NCI-H1417 (cell line): ENCODE data around the gene LYPD3.

ENCODE experiments used
- DNase-seq, 3 experiments: peaks; one replicate each; lab custom pipeline; 2025; lab: John Stamatoyannopoulos, UW

The LYPD3 gene

DNA sequence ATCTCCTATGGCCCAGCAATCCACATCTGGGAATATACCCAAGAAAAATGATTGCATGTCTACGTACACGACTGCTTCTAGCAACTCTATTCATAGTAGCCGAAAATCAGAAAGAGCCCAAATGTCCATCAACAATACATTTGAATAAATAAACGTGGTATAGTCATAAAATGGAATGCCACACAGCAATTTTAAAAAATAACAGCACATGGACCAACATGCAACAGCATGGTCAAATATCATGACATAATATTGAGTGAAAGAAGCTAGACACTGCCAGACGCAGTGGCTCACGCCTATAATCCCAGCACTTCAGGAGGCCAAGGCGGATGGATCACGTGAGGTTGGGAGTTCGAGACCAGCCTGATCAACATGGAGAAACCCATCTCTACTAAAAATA lies 34.4 kb downstream of the LYPD3 start:
- no peak for DNase-seq

- DNase-seq: no peak
These were observed 35.2 kb downstream of the LYPD3 start for GRCh38 chr19:43430142-43430710.

- DNase-seq: no peak
These were observed 36.0 kb downstream of the LYPD3 start for GRCh38 chr19:43429395-43429794.

DNA sequence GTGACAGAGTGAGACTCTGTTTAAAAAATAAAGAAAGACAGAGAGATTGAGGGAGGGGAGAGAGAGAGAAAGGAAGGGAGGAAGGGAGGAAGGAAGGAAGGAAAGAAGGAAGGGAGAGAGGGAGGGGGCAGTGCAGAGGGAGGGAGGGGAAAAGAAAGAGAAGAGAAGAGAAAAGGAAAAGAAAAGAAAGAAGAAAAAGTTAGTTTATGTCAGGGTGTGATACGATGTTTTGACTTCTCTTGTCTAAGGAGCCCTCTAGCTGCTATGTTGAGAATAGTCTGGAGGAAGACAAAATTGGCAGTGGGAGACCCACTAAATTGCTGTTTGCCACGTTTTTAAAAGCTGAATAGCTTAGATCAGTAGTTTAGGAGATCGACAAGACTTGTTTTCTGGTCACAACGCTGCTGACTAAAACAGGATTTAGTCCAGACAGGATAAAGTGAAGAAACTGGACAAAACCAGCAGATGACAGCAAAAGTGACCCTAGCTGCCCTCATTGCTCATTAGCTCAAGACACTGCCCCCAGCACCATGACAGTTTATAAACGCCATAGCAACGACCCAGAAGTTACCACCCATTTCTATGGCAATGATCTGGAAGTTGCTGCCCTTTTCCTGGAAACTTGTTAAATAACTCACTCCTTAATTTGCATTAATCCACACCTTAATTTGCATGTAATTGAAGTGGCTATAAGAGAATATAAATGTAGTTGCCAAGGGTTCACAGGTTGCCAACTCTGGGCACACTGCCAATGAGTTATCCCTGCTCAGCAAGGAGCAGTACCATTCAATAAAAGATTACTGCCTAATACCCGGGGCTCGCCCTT lies 39.6 kb downstream of the LYPD3 start:
- peak in 1 of 3 experiments; percentile 45 for DNase-seq

DNA sequence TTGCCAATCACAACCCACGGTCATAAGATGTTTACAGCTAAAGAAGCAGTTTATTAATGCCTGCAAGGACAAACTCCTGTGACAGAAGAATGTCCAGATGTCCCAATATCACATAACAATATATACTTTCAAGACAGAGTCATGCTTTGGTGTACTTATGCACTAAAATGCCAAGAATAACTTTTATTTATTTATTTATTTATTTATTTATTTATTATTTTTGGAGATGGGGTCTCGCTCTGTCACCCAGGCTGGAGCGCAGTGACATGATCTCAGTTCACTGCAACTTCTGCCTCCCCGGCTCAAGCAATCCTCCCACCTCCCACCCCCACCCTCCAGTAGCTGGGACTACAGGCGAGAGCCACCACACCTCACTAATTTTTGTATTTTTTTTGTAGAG lies 41.6 kb downstream of the LYPD3 start:
- DNase-seq: no peak

GRCh38 chr19:43422689-43423066 lies 42.7 kb downstream of the LYPD3 start:
- DNase-seq: no peak

DNA sequence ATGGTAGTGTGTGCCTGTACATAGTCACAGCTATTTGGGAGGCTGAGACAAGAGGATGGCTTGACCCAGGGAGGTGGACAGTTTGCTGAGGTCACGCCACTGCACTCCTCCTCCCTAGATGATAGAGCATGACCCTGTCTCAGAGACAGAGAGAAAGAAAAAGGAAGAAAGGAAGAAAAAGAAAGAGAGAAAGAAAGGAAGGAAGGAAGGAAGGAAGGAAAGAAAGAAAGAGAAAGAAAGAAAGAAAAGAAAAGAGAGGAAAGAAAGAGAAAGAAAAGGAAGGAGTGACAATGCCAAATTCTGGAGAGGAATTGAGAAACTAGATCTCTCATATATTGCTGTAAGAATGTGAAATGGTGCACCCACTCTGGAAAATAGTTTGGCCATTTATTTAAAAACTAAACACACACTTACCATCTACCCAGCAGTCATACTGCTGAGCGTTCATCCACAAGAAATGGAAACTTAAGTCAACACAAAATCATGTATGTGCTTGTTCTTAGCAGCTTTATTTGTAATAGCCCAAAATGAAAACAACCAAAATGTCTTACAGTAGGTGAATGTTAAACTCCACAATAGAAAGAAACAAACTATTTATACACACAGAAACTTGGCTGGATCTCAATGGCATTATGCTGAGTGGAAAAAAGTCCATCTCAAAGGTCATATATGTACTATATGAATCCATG lies 43.3 kb downstream of the LYPD3 start:
- DNase-seq: no peak

GRCh38 chr19:43420954-43421353 lies 44.5 kb downstream of the LYPD3 start:
- no peak for DNase-seq

DNA sequence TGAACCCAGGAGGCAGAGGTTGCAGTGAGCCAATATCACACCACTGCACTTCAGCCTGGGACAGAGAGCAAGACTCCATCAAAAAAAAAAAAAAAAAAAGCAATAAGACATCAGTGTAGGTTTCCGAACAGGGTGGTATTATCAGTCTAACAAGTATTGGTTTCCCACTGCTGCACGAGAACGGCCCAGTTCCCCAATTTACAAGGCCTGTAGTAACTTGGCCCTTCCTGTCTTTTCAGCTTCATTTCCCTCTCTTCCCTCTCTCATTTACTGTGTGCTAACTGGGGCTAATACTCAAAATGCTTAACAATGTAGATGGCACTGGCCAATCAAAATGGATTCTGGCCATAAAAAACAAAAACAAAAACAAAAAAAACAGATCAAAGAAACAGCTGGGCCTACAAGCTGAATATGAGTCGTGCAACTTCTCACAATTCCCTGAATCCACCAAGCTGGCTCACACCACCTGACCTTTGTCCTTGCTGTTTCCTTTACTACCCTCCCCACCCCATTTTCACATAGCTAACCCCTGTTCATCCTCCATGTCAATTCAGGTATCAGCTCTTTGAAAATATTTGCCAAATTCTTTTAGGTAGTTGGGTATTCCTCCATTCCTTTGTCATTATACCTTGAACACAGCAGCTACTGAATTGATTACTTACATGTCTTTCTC lies 48.3 kb downstream of the LYPD3 start:
- no peak for DNase-seq

GRCh38 chr19:43414554-43414953 lies 50.9 kb downstream of the LYPD3 start, which contains the start of gene TEX101:
Gene TEX101, plus strand, starts transcription at chr19:43414890. Its CDS starts 1,030 bp downstream, at chr19:43415920.
- no peak for DNase-seq

- no peak for DNase-seq
These were observed 53.0 kb downstream of the LYPD3 start for GRCh38 chr19:43412441-43412840.
